HT1080 (cell line): ENCODE results near the gene CFAP77. TPM values are rescaled to one million over a fixed set of nuclear protein-coding genes. Genes with fewer than 3 reads are reported as not detected.

ENCODE experiments used
- DNase-seq: peaks from one replicate; pipeline ENCODE4 v3.0.0-alpha.2; 2015; ENCODE audit warnings: low read depth
- total RNA-seq: library from RNA; depleted of rRNA; stranded (reverse); fragments of >200 nt; shearing (Covaris generic); gene quantifications from 2 replicates; pipeline ENCODE4 v1.2.3, GENCODE V29; 2014

The CFAP77 gene
- total RNA-seq, 1 experiment from 2014 or later: not detected

GRCh38 chr9:132578367-132578932 lies 168.4 kb downstream of the CFAP77 start:
- DNase-seq: no peak

GRCh38 chr9:132579427-132579798 lies 169.4 kb downstream of the CFAP77 start:
- no peak for DNase-seq

- no peak for DNase-seq
Measured at GRCh38 chr9:132582276-132582785, 172.3 kb downstream of the CFAP77 start, which contains the start of gene BARHL1. TSS of gene BARHL1 (plus strand) at chr9:132582606. CDS start at chr9:132582798, 192 bp downstream.

GRCh38 chr9:132582786-132583583 lies 173.0 kb downstream of the CFAP77 start:
- DNase-seq: no peak

GRCh38 chr9:132583584-132584304 lies 173.7 kb downstream of the CFAP77 start:
- peak; percentile 26 for DNase-seq

- peak; percentile 43 for DNase-seq
Measured at GRCh38 chr9:132584601-132585560, 174.9 kb downstream of the CFAP77 start.

GRCh38 chr9:132585954-132586829 lies 176.2 kb downstream of the CFAP77 start:
- no peak for DNase-seq

GRCh38 chr9:132586830-132587591 lies 177.0 kb downstream of the CFAP77 start:
- DNase-seq: no peak

- no peak for DNase-seq
Measured at GRCh38 chr9:132587592-132587955, 177.6 kb downstream of the CFAP77 start.

GRCh38 chr9:132588098-132588497 lies 178.1 kb downstream of the CFAP77 start:
- no peak for DNase-seq

- DNase-seq: no peak
Measured at GRCh38 chr9:132588501-132589147, 178.6 kb downstream of the CFAP77 start.

- DNase-seq: no peak
Measured at GRCh38 chr9:132589148-132590036, 179.4 kb downstream of the CFAP77 start.

- DNase-seq: no peak
Measured at GRCh38 chr9:132590037-132590317, 180.0 kb downstream of the CFAP77 start.

GRCh38 chr9:132590318-132591182 lies 180.5 kb downstream of the CFAP77 start:
- no peak for DNase-seq

- DNase-seq: no peak
Measured at GRCh38 chr9:132591244-132591643, 181.2 kb downstream of the CFAP77 start.

- no peak for DNase-seq
Measured at GRCh38 chr9:132591751-132592314, 181.8 kb downstream of the CFAP77 start.
